HG03460 (cell line): ENCODE data around the gene TEAD1.

ENCODE experiments used
- ATAC-seq: cut with Tn5 transposase; IDR thresholded peaks from one replicate; pipeline ENCODE4 v1.9.1; 2021; ENCODE audit not compliant: unreplicated experiment

Gene TEAD1

DNA sequence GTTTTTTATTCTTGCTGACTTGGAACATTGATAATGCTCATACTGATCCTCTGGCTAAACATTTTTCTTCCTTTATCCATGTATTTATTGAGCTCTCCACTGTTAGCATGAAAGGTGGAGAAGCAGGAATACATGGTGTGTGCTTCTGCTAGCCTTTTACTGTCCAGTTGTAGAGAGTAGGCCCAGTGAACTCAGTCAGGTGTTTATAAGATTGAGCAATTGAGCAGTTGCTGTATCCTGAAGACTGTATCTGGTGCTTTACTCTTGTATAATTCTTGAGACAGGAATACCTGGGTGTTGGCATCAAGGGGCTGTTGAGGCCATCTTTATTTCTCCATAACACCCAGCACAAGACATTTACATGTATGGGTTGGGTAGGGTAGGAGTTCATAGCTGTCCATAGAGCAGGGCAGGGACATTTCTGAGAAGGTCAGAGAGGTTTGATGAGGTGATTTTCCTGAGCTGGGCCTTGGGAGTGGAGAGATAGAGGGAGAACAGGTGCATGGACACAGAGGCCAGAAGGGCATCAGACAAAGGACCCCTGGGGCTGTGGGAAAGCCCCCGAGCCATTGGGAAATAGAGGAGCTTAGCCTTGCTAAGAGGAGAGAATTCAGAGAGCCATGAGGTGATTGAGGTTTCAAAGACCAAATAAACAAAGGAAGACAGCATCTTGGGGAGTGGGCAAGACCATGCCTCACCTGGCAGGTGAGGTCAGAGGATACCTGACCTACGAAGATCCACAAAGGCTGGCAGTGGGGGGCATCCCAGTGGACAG lies 155.5 kb downstream of the TEAD1 start:
- no peak for ATAC-seq

DNA sequence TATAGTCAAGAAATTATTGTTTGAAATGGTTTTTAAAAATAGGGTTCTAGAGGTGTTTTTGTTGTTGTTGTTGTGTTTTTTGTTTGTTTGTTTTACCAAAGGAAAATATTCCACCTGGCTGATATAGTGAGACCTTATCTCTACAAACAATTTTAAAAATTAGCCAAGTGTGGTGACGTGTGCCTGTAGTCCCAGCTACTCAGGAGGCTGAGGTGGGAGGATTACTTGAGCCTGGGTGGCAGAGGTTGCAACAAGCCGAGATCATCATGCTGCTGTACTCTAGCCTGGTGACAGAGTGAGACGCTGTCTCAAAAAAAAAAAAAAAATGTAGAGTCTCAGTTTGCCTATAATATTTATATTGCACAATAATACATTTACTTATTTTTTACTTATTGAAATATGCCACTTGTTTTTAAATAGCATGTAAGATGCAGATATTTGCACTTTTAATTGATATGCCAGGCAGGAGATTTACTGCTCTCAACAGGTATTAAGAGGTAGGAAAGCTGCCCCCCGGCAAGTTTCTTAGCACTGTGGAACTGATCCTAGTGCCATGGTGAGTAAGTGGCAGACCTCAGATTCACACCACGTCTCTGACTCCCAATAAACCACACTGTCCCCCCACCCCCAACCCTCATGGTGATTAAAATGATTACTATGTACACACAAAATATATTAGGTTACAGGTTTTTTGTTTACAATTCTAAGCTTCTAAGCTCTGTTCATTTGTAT lies 157.4 kb downstream of the TEAD1 start:
- no peak for ATAC-seq

DNA sequence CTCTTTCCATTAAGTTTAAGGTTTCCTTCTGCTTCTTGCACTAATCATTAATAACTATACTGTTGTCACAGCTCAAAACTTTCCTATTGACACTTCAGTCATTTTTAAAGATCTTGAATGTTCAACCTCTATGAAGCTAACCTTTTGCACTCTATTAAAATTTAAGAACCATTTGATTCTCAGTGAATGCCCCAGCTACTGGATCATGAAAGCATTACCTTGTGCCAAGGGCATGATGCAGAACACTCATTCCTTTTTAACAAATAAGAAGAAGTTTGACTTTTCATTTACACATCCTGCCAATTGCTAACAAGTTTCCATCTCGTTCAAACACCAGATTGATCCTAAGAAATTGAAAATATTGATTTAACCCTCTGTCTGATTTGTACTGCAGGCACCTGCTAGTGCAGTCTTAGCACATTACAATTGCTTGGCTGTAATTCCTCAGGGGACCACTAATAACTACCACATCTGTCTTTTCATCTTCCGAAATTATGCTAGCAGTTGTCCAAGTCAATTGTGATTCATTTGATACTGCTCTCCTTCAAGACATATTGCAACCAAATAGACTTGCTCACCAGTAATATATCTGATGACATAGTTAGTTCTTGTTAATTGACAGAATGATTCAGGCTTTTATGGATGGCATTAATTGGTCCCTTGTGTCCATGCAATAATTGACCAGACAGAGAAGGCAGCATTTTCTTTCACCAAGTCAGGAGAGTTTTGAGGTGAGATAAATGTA lies 158.4 kb downstream of the TEAD1 start:
- ATAC-seq, result no peak

DNA sequence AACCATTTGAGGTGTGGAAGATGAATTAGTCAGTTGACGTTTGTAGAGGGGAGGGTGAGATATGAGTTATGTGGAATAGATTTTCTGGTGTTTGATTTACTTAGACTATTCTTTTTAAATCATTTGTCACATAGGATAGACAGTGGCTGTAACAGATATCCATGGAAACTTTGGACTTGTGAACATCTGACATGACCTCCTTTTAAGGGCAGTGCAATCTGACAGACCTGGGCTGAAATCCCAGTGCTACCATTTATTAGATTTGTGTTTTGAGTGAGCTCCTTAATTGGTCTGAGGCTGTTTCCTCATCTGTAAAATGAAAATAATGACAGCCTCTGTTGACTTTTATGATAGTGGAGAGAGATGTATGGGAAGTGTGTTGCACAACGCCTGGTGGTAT lies 159.9 kb downstream of the TEAD1 start:
- ATAC-seq, result no peak

DNA sequence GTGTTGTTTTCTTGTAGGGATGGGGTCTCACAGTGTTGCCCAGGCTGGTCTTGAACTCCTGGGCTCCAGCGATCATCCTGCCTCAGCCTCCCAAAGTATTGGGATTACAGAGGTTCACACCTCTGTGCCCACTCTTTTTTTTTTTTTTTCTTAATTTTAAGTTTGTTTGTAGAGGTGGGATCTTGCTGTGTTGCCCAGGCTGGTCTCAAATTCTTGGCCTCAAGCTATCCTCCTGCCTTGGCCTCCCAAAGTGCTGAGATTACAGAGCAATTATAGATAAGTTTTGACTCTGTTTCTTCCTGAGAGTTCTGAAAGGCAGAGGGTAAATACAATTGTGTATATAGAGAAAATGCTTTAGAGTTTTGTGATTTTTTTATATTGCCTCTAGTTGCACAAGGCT lies 160.4 kb downstream of the TEAD1 start:
- ATAC-seq, result no peak

GRCh38 chr11:12835286-12835685 lies 161.1 kb downstream of the TEAD1 start:
- no peak for ATAC-seq

DNA sequence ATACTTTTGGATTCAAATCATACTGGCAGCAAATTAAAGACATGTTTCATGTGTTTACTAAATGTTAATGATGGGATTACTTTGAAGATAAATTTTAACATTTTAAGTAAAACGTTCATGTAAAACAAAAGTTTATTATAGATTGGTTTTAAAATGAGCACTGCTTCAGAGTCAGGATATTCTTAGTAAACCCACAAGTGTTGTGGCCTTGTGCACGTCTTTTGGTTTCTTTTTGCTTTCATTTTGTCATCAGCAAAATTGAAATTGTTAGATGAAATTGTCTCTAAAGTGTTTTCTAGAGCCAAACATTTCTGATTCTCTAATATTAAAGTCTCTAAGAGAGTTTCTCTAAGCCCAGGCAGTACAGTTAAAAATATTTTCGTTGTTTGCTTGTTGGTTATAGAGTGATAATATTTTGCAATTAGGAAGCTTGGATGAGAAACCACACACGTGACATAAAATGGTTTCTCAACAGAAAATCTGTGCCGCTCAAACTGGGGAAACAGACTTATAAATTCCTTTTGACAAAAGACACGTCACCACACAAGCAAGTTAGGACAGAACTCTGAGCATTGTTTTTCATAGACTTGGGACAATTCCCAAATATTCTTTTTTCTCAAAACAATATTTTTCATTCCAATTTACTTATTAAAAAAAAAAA lies 164.4 kb downstream of the TEAD1 start:
- ATAC-seq, result no peak

DNA sequence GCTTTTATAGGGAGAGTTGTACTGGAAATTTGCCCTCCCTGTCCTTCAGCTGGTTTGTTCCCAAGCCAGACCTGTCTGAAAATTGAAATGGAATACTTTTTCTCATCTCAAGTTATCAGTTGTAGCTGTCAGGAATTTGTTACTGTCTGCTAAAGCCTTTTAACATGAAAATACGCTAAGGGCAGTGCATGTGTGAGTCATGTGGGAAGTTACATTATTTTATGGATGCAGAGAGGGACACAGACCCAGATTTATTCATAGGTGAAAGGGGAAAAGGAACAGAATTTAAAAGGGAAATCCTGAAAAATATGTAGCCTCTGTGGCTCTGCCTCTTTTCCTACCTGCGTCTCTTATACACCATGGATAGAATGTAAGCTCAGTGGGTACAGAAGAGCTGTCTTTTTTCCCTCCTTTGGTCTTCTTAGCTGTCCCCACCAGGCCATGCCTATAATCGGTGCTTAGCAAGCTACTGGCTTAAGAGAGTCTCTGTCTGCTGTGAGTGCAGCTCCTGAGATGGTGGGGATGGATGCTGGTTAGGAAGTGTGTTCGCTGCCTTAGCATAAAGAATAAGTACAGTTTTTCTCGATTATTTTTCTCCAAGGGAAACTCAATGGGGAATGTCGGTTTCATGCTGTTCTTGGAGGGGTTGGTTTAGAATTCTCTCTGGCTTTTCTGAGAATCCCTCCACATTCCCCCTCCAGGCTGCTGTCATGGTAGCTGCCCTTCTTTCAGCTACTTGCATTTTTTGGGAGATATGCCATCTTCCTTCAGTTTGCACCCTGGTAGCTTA lies 166.8 kb downstream of the TEAD1 start:
- no peak for ATAC-seq

DNA sequence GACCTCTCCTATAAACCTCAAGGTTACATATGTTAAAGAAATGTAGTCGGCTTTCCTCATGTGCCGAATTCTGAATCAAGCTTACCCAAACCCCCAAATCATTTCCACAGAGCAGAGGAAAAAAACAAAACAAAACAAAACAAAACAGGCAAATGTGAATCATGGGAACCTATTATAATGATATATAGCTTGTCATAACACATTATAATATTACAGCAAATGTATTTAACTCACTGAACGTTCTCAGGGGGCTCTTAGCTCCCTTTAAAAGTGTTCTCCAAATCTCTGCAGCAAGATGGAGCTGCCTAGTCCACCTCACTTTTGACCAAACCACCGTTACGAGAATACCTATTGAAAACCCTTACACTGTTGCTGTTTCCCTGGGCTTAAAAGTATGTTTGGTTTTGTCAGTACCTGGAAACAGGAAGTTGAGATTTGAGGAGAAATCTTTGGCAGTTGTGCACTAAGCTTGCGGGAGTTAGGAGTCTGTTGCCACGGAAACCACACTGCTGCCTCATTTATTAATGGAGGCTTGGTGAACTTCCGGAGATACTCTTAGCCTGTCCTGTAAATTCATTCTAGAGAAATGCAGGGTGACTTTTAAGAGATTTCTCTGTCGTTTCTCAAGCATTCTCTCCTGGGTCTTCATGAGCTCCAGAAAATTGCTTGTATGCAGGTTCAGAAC lies 167.9 kb downstream of the TEAD1 start:
- ATAC-seq, result no peak

GRCh38 chr11:12842933-12843636 lies 168.9 kb downstream of the TEAD1 start:
- no peak for ATAC-seq

DNA sequence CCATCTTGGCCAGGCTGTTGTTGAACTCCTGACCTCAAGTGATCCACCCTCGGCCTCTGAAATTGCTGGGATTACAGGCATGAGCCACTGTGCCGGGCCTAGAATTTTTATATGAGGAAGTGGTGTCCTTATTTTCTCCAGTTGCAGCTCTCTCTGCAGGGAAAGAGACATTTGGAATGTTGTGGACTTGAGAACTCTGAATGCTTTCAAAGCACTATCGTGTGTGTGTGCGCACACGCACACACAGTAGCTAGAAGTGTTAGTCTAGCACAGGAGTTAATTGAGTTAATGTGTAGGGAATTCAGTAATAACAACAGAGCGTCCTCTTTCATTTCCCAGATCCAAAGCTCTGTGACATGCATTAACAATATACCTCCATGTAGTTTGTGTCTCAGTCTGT lies 170.9 kb downstream of the TEAD1 start:
- no peak for ATAC-seq

- no peak for ATAC-seq
Measured at GRCh38 chr11:12845739-12846358, 171.6 kb downstream of the TEAD1 start.

GRCh38 chr11:12846786-12847615 lies 172.8 kb downstream of the TEAD1 start:
- no peak for ATAC-seq

- no peak for ATAC-seq
Measured at GRCh38 chr11:12848413-12848812, 174.2 kb downstream of the TEAD1 start.

GRCh38 chr11:12853325-12853651 lies 179.1 kb downstream of the TEAD1 start:
- no peak for ATAC-seq

GRCh38 chr11:12853652-12854296 lies 179.6 kb downstream of the TEAD1 start:
- no peak for ATAC-seq

DNA sequence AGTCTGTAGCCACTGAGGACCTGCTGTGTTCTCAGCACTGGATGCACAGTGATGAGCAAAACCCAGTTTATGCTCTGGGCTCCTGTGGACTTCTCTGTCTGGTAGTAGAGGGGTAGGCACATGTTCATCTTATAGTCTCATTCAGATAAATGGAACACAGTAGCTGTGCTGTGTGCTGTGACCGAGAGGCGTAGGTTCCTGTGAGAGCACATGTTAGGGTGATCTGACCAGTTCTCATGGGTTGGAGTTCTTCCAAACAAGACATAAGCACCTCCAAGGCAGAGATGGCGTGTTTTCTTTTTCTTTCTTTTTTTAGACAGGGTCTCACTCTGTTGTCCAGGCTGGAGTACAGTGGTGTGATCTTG lies 180.1 kb downstream of the TEAD1 start:
- ATAC-seq, result no peak

GRCh38 chr11:12854829-12855228 lies 180.6 kb downstream of the TEAD1 start:
- ATAC-seq, result no peak
